NCI-H69 (cell line): ENCODE data around the gene SOHLH1.
A peak's percentile ranks its signal among the peaks of the same experiment; 100 is the strongest.

Source experiments
- DNase-seq: peaks from one replicate; lab custom pipeline; 2025; lab: John Stamatoyannopoulos, UW

Gene SOHLH1, protein sequence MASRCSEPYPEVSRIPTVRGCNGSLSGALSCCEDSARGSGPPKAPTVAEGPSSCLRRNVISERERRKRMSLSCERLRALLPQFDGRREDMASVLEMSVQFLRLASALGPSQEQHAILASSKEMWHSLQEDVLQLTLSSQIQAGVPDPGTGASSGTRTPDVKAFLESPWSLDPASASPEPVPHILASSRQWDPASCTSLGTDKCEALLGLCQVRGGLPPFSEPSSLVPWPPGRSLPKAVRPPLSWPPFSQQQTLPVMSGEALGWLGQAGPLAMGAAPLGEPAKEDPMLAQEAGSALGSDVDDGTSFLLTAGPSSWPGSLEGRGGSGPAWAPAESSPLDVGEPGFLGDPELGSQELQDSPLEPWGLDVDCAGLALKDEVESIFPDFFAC

GRCh38 chr9:135699440-135699839 is at the start of gene SOHLH1:
TSS of gene SOHLH1 (minus strand) at chr9:135699481. CDS start at chr9:135699467, 14 bp downstream.
- DNase-seq: no peak

DNA sequence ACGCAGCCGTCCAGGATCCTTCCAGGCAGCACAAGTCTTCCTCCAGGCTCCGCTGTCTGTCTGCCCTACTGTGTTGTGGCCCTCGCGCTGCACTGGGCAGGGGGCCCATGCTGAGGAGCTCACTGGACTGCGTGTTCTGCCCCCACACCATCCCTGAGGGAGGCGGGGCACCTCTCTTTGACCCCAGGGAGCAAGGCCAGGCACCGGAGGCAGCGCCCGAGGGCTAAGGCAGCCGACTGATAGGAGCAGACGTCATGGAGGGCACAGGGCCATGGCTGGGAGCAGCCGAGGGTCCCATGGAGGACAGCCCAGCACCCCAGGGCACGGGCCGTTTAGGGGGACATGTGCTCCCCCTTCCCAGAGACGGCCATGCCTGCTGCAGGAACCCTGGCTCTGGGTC is 49.4 kb upstream of the SOHLH1 start:
- no peak for DNase-seq

GRCh38 chr9:135747311-135747710 is 48.0 kb upstream of the SOHLH1 start:
- no peak for DNase-seq

DNA sequence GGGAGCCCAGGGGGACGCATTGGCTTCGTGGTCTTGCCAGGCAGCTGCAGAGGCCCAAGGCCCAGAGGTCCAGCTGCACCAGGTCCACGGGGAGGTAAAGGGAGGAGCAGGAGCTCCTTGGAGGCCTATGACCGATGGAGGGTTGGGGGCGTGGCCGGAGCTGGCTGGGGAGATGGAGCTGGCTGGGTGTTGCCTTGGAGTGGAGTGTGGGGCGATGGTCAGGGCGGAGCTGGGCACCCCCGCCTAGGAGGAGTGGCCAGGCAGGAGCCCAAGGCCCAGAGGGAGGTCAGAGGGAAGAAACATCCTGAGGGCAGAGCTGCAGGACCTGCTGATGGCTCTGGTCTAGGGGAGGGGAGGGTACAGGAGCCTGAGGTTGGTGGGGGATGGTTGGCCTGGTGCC is 47.3 kb upstream of the SOHLH1 start:
- DNase-seq: peak; percentile 21

- DNase-seq: no peak
These were observed 46.5 kb upstream of the SOHLH1 start for GRCh38 chr9:135745686-135746324.

GRCh38 chr9:135745189-135745588 is 45.9 kb upstream of the SOHLH1 start:
- DNase-seq: no peak

GRCh38 chr9:135744333-135745070 is 45.2 kb upstream of the SOHLH1 start:
- no peak for DNase-seq

- DNase-seq: no peak
These were observed 44.5 kb upstream of the SOHLH1 start for GRCh38 chr9:135743546-135744332.

GRCh38 chr9:135743021-135743420 is 43.7 kb upstream of the SOHLH1 start:
- no peak for DNase-seq

DNA sequence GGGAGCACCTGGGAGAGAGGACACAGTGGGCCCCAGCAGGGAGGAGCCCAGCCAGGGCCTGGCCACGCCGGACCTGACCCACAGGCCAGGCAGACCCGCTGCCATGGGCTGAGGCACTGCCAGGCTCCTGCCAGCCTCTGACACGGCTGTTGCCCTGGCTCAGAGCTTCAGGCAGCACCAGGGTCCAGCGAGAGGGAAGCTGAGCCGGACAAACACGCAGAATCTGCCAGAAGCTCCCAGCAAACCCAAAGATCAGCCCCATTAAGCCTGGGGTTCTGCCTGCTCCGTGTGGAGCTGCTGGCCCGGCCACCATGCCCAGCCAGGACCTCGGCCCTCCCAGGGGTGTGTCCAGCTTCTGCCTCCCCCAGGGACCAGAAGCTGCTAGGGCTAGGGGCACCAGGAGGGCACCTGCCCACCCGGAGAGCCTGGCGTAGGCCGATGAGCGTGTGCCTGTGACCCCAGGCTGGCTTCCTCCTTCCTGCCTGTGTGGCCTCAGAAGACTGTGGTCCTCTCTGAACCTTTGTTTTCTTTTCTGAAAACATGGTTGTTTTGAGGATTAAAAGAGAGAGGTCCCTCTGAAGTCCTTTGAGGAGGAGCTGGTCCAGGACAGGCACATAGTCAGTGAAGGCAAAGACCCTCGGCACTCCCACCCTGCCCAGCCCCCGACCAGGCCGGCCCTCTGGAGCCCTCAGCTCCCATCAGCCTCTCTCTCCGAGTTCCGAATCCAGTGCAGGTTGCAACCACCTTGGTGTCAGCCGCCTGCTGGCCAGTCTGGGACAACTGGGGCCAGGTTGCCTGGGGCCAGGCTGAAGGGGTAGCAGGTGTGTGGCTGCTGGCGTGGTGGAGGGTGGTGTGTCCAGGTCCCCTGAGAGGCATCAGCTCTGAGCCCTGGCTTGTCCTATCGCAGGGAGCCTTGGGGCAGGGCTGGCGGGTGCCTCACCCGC is 42.3 kb upstream of the SOHLH1 start:
- DNase-seq: no peak

GRCh38 chr9:135739271-135740220 is 40.3 kb upstream of the SOHLH1 start:
- no peak for DNase-seq

DNA sequence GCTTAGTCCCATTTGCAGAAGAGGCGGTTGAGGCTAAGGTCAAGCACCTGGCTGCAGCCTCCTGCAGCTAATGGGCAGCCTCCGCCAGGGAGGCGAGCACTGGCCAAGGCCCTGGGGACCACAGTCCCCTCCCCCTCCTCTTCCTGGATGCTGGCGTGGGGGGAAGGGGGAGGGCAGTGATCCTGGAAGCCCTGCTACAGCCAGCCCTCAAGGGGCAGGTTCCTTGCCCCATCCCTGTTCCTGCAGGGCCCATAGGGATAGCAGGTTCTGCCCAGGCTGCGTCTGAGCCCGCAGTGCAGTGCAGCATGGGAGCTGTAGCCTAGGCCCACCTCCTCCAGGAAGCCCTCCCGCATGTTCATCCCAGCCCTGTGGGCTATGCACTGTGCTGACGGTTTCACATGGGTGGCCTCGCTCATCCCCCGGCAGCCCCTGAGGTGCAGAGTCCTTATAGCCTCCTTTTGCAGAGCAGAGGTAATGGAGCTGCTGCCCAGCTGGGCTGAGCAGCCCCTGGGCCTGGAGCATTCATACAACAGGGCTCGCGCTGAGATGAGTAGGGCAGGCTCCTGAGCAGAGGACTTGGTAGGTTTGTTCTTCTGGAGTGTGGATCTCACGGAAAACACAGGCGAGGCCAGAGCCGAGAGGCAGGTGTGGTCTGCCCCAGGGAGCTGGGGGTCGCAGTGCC is 38.7 kb upstream of the SOHLH1 start:
- peak; percentile 26 for DNase-seq

GRCh38 chr9:135736979-135737839 is 37.9 kb upstream of the SOHLH1 start:
- DNase-seq: no peak

DNA sequence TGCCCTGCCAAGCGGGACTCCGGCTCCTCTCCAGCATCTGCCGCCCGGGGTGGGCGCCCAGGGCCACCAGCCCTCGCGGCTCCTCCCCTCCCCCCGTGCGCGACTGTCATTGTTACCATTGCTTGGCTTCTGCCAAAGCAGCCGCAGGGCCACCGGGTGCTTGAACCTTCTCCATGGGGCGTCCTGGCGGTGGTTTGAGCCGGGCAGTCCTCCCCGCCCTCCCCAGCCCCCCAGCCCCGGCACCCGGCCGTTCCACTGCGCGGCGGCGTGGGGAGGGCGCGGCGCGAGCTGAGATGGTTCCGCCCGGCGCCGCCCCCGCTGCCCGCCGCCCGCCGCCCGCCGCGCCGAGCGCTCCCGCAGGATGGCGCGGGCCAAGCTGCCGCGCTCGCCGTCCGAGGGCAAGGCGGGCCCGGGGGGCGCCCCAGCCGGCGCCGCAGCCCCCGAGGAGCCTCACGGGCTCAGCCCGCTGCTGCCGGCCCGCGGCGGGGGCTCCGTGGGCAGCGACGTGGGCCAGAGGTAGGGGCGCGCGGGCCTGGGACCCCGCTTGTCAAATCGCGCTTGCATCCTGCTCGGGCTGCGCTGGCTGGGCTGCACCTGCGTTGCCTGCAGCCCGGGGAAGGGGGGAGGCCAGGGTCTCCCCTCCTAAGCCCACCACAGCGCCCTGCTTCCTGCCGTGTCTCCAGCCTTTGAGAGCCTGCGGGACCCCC is 37.1 kb upstream of the SOHLH1 start:
- DNase-seq: peak; percentile 54

- no peak for DNase-seq
These were observed 35.4 kb upstream of the SOHLH1 start for GRCh38 chr9:135734616-135735144.

GRCh38 chr9:135732569-135733257 is 33.4 kb upstream of the SOHLH1 start:
- DNase-seq: no peak

- no peak for DNase-seq
These were observed 32.2 kb upstream of the SOHLH1 start for GRCh38 chr9:135731454-135731853.
